ENCODE data around the gene FHOD3. TPM values are rescaled to one million over a fixed set of nuclear protein-coding genes. Genes with fewer than 3 reads are reported as not detected.

The FHOD3 gene
- total and polyA plus RNA-seq, 2 of the 8 experiments (the other 6 are each of a cell fraction or from before 2014, with no cell fraction given), result 9.7 to 10.5 TPM

- no peak overlapping the region for H3K18ac ChIP-seq (ENCODE audit: extremely low read depth, low read length)
- H3K27me3 ChIP-seq (replicated peaks in 1 of 4; ENCODE audit: control insufficient read depth in 3 of 4, extremely low read depth in 1 of 4, insufficient read depth in 3 of 4, low read length in 3 of 4), result no peaks in the 10 kb centered on the region
- H2BK12ac ChIP-seq (ENCODE audit: low read depth, low read length), result no peak overlapping the region
- H4K91ac ChIP-seq (replicated peaks; ENCODE audit: insufficient read length, low read length), result no peak overlapping the region
- H3K36me3 ChIP-seq (ENCODE audit: control insufficient read depth in 2 of 4, insufficient read depth in 4 of 4, low read length in 3 of 4), result no peaks in the 10 kb centered on the region
- no peak overlapping the region for H3K9ac ChIP-seq (replicated peaks in 1 of 4; ENCODE audit: extremely low read depth in 1 of 4, low read depth in 3 of 4, low read length in 3 of 4)
- no peak overlapping the region for H4K5ac ChIP-seq (ENCODE audit: insufficient read length, low read depth, low read length)
- H3K4me1 ChIP-seq (replicated peaks in 1 of 4; ENCODE audit: control insufficient read depth in 3 of 4, insufficient read depth in 4 of 4, low read length in 3 of 4), result peaks cover 0 to 6% (median 2%) of the 10 kb centered on the region in 4 experiments; a peak in 3 of 7 replicates
- peaks cover 0 to 9% of the 10 kb centered on the region in 2 experiments; a peak in 2 of 4 replicates for H3K9me3 ChIP-seq (ENCODE audit: insufficient read depth in 2 of 2, low read depth in 1 of 2, low read length in 1 of 2)
- H3K14ac ChIP-seq (ENCODE audit: insufficient read length), result no peak overlapping the region
- WGBS, 2 experiments (ENCODE audit: extremely low coverage in 1 of 2, insufficient coverage in 1 of 2, insufficient read length in 1 of 2, insufficient replicate concordance in 2 of 2, low coverage in 1 of 2, low lambda C conversion rate in 2 of 2, missing lambda C conversion rate in 1 of 2), result 90% methylated on average over 8 of the region's 8 CpGs; no CpG with 5 or more reads in 1 of the 2 experiments
- no peak overlapping the region for H3K4me2 ChIP-seq (ENCODE audit: insufficient read depth in 1 of 2, low read depth in 2 of 2, low read length in 2 of 2)
- FAIRE-seq (no peak), DNase-seq (ENCODE audit: low read depth in 1 of 2, low spot score in 2 of 2) (no peak)
- no peak overlapping the region for H2BK120ac ChIP-seq (replicated peaks; ENCODE audit: low read depth, low read length)
- no peak overlapping the region for H2BK15ac ChIP-seq (ENCODE audit: low read length)
- H2BK5ac ChIP-seq (ENCODE audit: low read depth, low read length), result no peak overlapping the region
- H2AFZ ChIP-seq (ENCODE audit: low read length), result no peak overlapping the region
- H4K20me1 ChIP-seq (replicated peaks in 1 of 2; ENCODE audit: control insufficient read depth in 1 of 2, insufficient read depth in 2 of 2, low read length in 2 of 2), result no peaks in the 10 kb centered on the region
- H3K23ac ChIP-seq (ENCODE audit: insufficient read length), result no peak overlapping the region
- no peak overlapping the region for H3K4ac ChIP-seq (replicated peaks; ENCODE audit: insufficient read length, low read depth, low read length)
- CTCF ChIA-PET (ENCODE audit: partially characterized antibody), result interaction anchor here (0.8 to 1.6 kb wide), 6 partner anchors 16 to 348 kb away, joined by 3 to 5 read pairs (median 3); no protein-coding TSS in a partner anchor
- H3K4me3 ChIP-seq (ENCODE audit: extremely low read depth in 1 of 4, insufficient read depth in 2 of 4, low read depth in 3 of 4, low read length in 4 of 4), result no peak overlapping the region
- no peak overlapping the region for H2AK5ac ChIP-seq (ENCODE audit: low read depth, low read length)
- H2BK20ac ChIP-seq (ENCODE audit: low read length), result no peak overlapping the region
- no peaks in the 10 kb centered on the region for H3K79me2 ChIP-seq (ENCODE audit: control insufficient read depth in 1 of 2, insufficient read depth in 2 of 2, low read length in 2 of 2)
- no peak overlapping the region for H4K8ac ChIP-seq (ENCODE audit: extremely low read depth, insufficient read depth, low read length)
- no peaks in the 10 kb centered on the region for H3K23me2 ChIP-seq (ENCODE audit: low read depth, low read length)
- POLR2A ChIA-PET (ENCODE audit: partially characterized antibody), result no interaction called here
- H3K27ac ChIP-seq (ENCODE audit: low read depth, low read length), result no peak overlapping the region
- H3K56ac ChIP-seq (replicated peaks; ENCODE audit: insufficient read length, low read depth, low read length), result no peak overlapping the region
- H3K79me1 ChIP-seq (ENCODE audit: low read depth, low read length), result no peaks in the 10 kb centered on the region
- no peak for TF ChIP-seq FOSL1 (IDR thresholded peaks at IDR 0.05; ENCODE audit: insufficient read depth, low read depth, low read length)
- no peak for TF ChIP-seq SIN3A (conservative IDR thresholded peaks at IDR 0.05 in 1 of 2, IDR thresholded peaks at IDR 0.05 in 1 of 2; ENCODE audit: low read depth in 1 of 2, low read length in 2 of 2)
- TF ChIP-seq TCF12 (IDR thresholded peaks at IDR 0.05; ENCODE audit: low read depth, low read length), result no peak
- no peak for TF ChIP-seq GABPA (IDR thresholded peaks at IDR 0.05; ENCODE audit: borderline replicate concordance, insufficient read depth, low read length)
- no peak for TF ChIP-seq TAF1 (IDR thresholded peaks at IDR 0.05; ENCODE audit: low read depth, low read length)
- no peak for TF ChIP-seq CHD2 (IDR thresholded peaks at IDR 0.05; ENCODE audit: low read length)
- TF ChIP-seq SRF (IDR thresholded peaks at IDR 0.05; ENCODE audit: low read depth, low read length), result no peak
- TF ChIP-seq POLR2A (IDR thresholded peaks at IDR 0.05; ENCODE audit: control extremely low read depth in 1 of 2, low read depth in 2 of 2, low read length in 2 of 2), result no peak
- TF ChIP-seq SAP30 (IDR thresholded peaks at IDR 0.05; ENCODE audit: insufficient read depth, insufficient replicate concordance, low read length), result no peak
- no peak for TF ChIP-seq RXRA (IDR thresholded peaks at IDR 0.05; ENCODE audit: insufficient read depth, low read depth, low read length)
- TF ChIP-seq MAX (IDR thresholded peaks at IDR 0.05), result no peak
- no peak for TF ChIP-seq GTF2F1 (IDR thresholded peaks at IDR 0.05; ENCODE audit: borderline replicate concordance, low read depth, low read length)
- no peak for TF ChIP-seq PHF8 (conservative IDR thresholded peaks at IDR 0.05; ENCODE audit: low read depth, low read length)
- no peak for TF ChIP-seq TBP (IDR thresholded peaks at IDR 0.05; ENCODE audit: low read depth, low read length)
Measured at GRCh38 chr18:36338403-36338933, 41.0 kb downstream of the FHOD3 start.
